UCSD-AML1 (cell line): ENCODE results near the gene AMFR.
A peak's percentile ranks its signal among the peaks of the same experiment; 100 is the strongest.

Experiments
- DNase-seq: peaks from one replicate; lab custom pipeline; 2025; ENCODE audit not compliant: unreplicated experiment; lab: John Stamatoyannopoulos, UW

AMFR gene

GRCh38 chr16:56425439-56425832 lies at the start of gene AMFR:
TSS of gene AMFR (minus strand) at chr16:56425545. CDS start at chr16:56425327, 218 bp downstream.
- peak; percentile 85 for DNase-seq

- DNase-seq, result no peak
These were observed 45.3 kb upstream of the AMFR start for GRCh38 chr16:56470666-56471065.

DNA sequence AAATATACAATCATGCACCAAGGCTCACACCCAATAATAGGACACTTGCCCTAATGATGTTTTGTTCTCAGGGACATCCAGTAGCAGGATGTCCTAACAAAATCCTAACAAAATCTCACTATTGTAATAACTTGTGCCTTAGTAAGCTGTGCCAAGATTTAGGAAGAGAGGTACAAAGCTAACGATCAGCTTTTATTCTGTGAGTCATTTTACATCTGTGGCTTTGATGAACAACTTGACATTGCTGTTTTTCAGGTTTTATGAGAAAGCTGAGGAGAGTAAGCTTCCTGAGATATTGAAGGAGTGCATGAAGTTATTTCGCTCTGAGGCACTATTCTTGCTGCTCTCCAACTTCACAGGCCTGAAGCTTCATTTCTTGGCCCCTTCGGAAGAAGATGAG lies 44.9 kb upstream of the AMFR start:
- DNase-seq, result no peak

DNA sequence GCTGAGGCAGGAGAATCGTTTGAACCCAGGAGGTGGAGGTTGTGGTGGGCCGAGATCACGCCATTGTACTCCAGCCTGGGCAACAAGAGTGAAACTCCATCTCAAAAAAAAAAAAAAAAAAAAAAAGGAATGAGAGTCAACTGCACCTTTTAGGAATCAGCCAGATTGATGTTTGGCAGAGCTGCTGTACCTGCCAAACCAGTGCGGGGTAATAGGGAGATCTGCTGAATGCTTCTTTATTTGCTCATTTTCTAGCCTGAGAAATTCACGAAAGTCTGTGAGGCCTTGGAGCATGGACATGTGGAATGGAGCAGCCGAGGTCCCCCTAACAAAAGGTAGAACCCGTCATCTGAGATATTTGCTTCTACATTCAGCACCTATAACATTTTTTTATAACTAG lies 44.4 kb upstream of the AMFR start:
- no peak for DNase-seq

DNA sequence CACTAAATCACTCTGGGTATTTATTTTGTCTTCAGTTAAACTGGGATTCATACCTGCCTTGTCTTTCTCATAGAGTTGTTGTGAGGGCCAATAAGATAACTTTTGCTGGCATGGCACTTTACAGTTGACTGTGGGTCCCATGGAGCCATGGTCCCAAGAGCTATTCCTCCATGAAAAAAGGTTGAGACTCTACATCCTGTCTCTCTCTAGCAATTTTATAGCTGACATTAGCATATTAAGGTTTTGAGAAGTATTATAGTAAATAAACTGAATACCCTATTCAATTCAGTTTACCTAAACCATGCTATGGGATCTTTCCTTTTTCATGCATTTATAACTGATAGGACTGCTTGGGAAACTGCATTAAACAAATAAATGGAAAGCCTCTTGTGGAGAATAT lies 43.5 kb upstream of the AMFR start:
- DNase-seq, result no peak

GRCh38 chr16:56466344-56466743 lies 41.0 kb upstream of the AMFR start:
- no peak for DNase-seq

DNA sequence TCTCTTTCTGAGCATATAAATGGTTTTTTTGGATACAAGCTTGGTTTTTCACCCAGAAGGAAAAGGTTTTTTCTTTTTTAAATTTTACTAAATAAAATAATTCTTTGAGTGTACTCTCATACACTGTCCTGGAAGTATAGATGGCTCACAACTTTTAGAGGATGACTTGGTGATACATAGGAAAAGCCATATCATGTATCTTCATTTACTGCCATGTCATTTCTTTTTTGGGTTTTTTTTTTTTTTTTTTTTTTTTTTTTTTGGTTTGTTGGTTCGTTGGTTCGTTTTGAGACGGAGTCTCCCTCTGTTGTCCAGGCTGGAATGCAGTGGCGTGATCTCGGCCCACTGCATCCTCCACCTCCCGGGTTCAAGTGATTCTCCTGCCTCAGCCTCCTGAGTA lies 37.8 kb upstream of the AMFR start:
- no peak for DNase-seq

DNA sequence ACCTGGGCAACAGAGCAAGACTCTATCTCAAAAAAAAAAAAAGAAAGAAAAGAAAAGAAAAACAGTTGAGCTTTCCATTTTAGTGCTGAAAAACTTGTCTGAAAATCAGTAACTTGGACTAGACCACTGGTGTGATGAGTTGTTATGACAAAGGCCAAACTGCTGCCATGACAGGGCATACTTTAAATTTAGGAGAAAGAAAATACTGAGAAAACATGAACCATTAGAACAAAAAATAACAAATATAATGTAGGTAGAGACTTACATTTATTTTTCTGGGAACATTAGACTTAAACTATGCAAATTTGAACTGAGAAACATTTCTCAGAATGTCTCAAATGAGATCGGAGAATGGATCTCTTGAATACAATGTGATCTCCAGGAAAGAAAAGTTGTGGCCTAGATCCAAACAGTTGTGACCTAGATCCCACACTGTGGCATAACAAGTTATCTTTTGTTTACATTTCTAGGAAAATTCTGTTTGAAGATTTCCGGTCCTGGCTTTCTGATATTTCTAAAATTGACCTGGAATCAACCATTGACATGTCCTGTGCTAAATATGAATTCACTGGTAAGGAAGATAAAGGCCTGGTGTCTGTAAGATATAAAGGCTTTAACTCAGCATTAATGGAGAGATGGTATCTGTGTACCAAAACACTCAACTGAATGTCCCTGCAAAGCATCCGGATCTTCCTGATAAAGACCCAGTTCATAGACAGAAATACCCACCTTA lies 36.9 kb upstream of the AMFR start:
- no peak for DNase-seq

DNA sequence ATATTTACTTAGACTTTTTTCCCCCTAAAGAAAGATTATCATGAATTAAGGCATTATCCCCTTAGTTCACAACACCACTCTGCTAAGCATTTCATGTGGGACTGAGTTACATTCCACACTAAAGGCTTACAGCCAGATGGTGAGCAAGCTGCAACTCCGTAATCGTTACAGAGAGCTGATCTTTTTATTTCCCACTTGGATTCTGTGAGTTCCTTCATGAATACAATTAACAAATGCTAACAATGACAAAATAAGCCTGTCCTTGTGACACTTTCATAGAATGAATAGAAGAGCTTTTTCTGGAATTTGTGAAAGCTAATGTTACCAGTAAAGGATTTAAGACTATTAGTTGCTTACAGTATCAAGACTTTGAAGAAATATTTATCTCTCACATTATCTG lies 34.8 kb upstream of the AMFR start:
- DNase-seq, result no peak

DNA sequence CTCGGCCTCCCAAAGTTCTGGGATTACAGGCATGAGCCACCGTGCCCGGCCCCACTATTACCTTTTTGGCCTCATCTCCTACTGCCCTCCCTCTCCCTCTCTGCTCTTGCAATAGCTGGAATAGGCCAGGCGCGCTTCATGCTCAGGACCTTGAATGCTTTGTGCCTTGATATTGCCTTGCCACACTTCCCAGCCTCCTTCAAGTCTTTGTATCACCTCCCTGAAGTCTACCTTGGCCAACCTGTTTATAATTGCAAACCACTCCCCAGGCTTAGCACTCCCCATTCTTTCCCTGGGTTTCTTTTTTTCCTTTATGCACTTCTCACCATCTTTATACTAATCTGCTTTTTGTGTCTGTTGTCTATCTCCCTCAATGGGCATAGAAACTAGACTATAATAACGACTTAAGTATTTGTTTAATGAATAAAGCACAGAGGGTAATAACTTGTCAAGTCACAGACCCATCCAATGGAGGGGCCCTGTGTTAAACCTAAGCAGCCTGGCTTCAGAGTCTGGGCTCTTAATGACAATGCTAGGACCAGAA lies 32.7 kb upstream of the AMFR start:
- DNase-seq, result no peak

GRCh38 chr16:56451753-56452689 lies 26.7 kb upstream of the AMFR start:
- peak; percentile 26 for DNase-seq

DNA sequence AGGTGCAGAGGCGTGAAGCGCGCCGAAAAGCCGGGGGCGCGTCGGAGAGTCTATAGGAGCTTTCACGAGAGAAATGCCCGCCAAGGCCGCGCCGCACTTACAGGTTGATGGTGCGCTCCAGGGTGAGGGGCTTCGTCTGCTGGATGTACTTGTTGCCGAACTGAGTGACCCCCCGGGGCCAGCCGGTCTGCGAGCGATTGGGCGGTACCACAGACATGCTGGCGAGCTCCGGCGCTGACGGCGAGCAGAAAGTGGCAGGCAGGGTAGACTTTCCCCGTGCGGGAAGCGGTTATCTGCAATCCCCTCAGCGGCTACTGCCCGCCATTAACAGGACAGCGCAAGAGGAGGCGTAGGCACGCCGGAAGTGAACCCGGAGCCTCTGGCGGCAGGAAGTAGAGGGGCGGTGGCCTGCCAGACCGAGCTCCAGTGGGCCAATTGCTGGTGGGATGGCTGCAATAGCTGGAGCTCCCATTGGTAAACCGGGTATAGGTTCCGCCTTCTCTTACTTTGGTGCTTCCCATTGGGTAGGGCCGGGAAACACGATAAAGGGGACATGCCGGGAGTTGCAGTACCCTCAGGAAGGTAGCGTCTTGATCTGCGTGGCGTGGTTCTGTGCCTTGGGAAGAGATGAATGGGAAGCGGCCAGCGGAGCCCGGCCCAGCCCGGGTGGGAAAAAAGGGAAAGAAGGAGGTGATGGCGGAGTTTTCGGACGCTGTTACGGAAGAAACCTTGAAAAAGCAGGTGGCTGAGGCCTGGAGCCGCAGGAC lies 25.8 kb upstream of the AMFR start, which contains the start of the genes NUDT21 and OGFOD1:
Gene NUDT21, minus strand, starts transcription at position 347 of the 767 bp plus-strand sequence. Its CDS starts 130 bp downstream, at position 217.
Gene OGFOD1, plus strand, starts transcription at position 569 of the 767 bp plus-strand sequence. Its CDS starts 59 bp downstream, at position 628.
- DNase-seq, result peak; percentile 92

DNA sequence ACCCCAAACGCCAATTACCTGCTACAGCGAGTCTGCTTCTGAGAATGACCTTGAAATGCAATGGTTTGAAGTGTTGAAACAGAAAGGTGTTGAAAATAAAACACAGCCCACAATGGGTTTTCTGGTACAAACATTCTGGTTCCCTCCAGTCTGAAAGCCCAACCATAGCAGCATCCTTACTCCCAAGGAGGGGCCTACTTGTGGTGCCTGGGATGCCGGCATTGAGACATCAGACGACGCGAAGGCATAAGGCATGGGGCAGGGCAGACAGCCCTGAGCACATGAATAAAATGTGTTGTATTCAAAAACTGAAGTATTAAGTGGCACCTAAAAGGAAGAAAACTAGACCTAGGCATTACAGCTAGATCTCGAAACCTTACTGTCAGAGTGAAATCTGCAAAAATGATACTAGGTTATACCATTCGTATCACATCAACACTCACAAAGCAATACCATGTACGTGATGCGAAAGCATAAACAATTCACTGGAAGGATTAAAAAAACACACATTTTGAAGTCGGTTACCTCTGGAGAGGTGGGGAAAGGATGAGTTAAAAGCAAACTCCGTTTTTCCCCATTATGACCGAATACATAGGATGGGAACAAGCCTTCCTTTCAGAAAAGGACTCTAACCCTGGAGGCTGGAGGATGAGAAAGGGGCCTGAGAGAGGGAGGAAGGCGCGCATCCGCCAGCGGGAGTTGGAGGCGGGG lies 25.1 kb upstream of the AMFR start:
- DNase-seq, result no peak

- no peak for DNase-seq
These were observed 22.7 kb upstream of the AMFR start for GRCh38 chr16:56448005-56448404.

GRCh38 chr16:56447286-56447685 lies 21.9 kb upstream of the AMFR start:
- DNase-seq, result no peak

DNA sequence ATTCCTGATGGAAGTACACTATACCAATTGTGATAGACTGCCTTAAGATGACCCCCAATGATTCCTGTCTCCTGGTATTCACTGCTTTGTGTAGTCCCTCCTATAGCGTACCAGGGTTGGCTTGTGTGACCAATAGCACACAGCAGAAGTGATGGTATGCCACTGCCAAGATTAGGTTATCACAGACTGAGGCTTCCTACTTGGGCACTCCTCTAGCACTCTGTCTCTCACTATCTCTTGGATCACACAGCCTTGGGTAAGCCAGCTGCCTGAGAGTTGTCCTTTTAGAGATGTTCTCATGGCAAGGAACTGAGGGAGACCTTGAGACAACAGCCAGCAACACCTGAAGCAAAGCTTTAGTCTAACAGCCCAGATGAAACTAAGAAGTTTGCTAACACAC lies 12.7 kb upstream of the AMFR start:
- DNase-seq, result no peak

DNA sequence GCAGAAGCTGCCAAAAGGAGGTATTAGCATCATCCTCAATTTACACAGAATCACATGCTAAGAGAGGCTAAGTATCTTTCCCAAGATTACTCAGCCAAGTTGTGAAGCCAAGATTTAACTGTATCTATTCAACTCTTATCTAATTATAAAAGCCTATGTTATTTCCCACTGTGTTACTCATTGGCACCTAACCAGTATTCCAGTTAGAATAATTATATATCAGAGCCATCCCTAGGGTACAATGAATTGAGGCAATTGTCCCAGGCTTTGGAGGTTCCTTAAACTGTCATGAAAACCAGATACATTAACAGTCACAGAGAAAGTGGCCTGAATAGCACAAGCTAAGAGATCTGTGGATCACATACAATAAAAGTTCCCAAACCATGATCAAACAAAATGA lies 10.9 kb upstream of the AMFR start:
- no peak for DNase-seq

DNA sequence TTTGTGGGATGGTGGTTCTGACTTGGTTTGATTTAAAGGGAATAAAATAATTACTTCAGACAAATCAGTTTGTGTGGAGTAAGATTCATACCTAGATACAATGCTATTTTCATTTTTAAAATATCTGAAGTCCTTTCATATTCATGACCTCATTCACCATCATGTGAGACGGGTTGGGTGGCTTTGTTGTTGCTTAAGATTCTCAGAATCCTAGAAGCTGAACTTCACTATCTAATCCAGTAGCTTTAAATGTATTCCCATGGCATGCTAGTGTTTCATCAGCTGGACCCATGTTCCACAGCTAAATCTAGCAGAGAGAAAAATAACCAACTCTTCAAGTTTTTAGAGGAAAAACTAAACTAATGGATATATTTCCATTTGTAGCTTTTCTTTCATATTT lies 2.7 kb upstream of the AMFR start:
- DNase-seq, result no peak

GRCh38 chr16:56426585-56426984 lies 1.2 kb upstream of the AMFR start:
- no peak for DNase-seq

DNA sequence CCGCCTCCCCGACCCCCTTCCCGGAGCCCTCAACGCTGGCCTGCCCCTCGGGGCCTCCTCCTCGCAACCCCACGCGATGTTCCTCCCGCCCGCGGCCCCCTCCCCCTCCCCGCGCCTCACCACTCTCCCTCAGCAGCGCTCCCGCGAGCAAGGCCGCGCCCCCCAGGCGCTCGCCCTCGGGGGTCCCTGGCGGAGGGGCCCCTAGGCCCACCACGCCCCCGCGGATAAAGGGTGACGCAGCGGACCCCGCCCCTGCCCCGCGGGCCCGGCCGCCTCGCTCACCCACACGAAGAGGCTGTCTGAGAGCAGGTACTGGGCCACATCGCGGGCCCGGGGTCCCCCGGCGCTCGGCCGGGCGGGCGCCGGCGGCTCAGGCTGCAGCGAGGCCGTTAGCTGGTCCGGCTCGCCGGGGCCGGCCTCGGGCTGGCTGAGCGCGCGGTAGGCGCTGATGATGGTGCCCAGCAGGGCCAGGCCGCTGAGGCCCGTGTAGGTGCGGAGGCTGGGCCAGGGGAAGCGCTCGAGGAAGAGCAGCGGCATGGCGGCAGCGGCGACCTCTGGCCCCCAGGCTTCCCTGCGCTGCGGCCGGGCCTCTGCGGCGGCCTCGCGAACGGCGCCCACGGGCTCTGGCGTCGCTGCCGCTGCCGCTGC lies 430 bp downstream of the AMFR start:
- DNase-seq, result peak; percentile 42
